Measurements from ENCODE around the gene CBFA2T2.
"Not testable (repeated sequence)": the region's sequence is repeated elsewhere in the genome, so short reads cannot be mapped to it uniquely, and the experiment has no call there.

The CBFA2T2 gene

DNA sequence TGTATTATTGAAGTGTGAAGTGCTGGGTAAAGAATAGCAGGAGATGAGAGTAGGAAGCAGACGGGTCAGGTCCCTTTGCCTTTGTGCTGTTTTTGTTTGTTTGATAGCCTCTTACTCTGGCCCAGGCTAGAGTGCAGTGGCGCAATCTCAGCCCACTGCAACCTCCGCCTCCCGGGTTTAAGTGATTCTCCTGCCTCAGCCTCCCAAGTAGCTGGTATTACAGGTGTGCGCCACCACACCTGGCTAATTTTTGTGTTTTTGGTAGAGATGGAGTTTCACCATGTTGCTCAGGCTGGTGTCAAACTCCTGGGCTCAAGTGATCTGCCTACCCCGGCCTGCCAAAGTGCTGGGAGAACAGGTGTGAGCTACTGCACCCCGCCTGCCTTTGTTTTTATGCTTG, 18.1 kb downstream of the CBFA2T2 start:
- H3K9me3 ChIP-seq (ENCODE audit: control insufficient read depth, low read length); H3K27ac ChIP-seq (ENCODE audit: low read depth, low read length, severe bottlenecking); H3K36me3 ChIP-seq (ENCODE audit: control insufficient read depth, insufficient read depth, low read length); H3K4me3 ChIP-seq (ENCODE audit: extremely low read depth, insufficient read depth, low read length, poor library complexity, severe bottlenecking); H3K4me1 ChIP-seq (ENCODE audit: control insufficient read depth, insufficient read depth, low read length, poor library complexity, severe bottlenecking): not testable (repeated sequence)
- WGBS, 2 experiments (ENCODE audit: insufficient coverage in 2 of 2), result 86 to 97% methylated on average over 3 to 7 of the region's 7 CpGs

DNA sequence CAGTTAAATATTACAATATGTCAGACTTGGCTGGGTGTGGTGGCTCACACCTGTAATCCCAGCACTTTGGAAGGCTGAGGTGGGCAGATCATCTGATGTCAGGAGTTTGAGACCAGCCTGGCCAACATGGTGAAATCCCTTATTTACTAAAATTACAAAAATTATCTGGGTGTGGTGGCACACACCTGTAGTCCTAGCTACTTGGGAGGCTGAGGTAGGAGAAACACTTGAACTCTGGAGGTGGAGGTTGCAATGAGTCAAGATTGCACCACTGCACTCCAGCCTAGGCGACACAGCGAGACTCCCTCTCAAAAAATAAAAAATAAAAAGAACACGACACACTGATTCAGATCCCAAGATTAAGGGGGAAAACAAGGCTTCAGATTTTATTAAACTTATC, 19.2 kb downstream of the CBFA2T2 start:
- not testable (repeated sequence) for H3K9me3 ChIP-seq (ENCODE audit: control insufficient read depth, low read length); H3K27ac ChIP-seq (ENCODE audit: low read depth, low read length, severe bottlenecking); H3K36me3 ChIP-seq (ENCODE audit: control insufficient read depth, insufficient read depth, low read length); H3K4me1 ChIP-seq (ENCODE audit: control insufficient read depth, insufficient read depth, low read length, poor library complexity, severe bottlenecking); H3K4me3 ChIP-seq (ENCODE audit: extremely low read depth, insufficient read depth, low read length, poor library complexity, severe bottlenecking)
- no CpG with 5 or more reads among the region's 3 CpGs for WGBS, 2 experiments (ENCODE audit: insufficient coverage in 2 of 2)

DNA sequence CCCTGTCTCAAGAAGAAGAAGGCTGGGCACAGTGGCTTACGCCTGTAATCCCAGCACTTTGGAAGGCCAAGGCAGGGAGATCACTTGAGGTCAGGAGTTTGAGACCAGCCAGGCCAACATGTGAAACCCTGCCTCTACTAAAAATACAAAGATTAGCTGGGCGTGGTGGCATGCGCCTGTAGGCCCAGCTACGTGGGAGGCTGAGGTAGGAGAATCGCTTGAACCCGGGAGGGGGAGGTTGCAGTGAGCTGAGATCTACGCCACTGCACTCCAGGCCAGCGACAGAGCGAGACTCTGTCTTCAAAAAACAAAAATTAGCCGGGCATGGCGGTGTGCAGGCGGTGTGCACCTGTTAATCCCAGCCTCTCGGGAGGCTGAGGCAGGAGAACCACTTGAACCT, 22.0 kb downstream of the CBFA2T2 start:
- not testable (repeated sequence) for H3K9me3 ChIP-seq (ENCODE audit: control insufficient read depth, low read length); H3K4me3 ChIP-seq (ENCODE audit: extremely low read depth, insufficient read depth, low read length, poor library complexity, severe bottlenecking); H3K27ac ChIP-seq (ENCODE audit: low read depth, low read length, severe bottlenecking); H3K36me3 ChIP-seq (ENCODE audit: control insufficient read depth, insufficient read depth, low read length); H3K4me1 ChIP-seq (ENCODE audit: control insufficient read depth, insufficient read depth, low read length, poor library complexity, severe bottlenecking)
- WGBS, 2 experiments (ENCODE audit: insufficient coverage in 2 of 2), result 97 to 99% methylated on average over 13 of the region's 13 CpGs

DNA sequence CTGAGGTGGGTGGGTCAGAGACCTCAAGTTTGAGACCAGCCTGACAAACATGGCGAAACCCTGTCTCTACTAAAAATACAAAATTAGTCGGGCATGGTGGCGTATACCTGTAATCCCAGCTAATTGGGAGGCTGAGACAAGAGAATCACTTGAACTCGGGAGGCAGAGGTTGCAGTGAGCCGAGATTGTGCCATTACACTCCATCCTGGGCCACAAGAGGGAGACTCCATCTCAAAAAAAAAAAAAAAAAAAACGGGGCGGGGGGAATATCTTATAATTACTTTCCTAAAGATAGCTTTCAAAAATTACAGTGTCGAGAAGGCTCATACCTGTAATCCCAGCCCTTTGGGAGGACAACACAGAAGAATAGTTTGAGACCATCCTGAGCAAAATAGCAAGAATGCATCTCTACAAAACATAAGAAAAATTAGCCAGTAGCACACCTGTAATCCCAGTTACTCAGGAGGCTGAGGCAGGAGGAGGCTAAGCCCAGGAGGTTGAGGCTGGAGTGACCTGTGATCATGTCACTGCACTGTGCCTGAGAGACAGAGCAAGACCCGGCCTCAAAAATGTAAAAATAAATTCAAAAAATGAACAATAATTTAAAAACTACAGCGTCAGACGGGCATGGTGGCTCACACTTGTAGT, 25.8 kb downstream of the CBFA2T2 start:
- Histone ChIP-seq H3K27ac (ENCODE audit: low read depth, low read length, severe bottlenecking) (no peak overlapping the region), H3K36me3 (ENCODE audit: control insufficient read depth, insufficient read depth, low read length) (no peaks in the 10 kb centered on the region), H3K4me1 (ENCODE audit: control insufficient read depth, insufficient read depth, low read length, poor library complexity, severe bottlenecking) (peaks cover 4% of the 10 kb centered on the region), H3K4me3 (ENCODE audit: extremely low read depth, insufficient read depth, low read length, poor library complexity, severe bottlenecking) (no peak overlapping the region), H3K9me3 (ENCODE audit: control insufficient read depth, low read length) (no peaks in the 10 kb centered on the region)
- 84 to 95% methylated on average over 5 to 8 of the region's 11 CpGs for WGBS, 2 experiments (ENCODE audit: insufficient coverage in 2 of 2)

DNA sequence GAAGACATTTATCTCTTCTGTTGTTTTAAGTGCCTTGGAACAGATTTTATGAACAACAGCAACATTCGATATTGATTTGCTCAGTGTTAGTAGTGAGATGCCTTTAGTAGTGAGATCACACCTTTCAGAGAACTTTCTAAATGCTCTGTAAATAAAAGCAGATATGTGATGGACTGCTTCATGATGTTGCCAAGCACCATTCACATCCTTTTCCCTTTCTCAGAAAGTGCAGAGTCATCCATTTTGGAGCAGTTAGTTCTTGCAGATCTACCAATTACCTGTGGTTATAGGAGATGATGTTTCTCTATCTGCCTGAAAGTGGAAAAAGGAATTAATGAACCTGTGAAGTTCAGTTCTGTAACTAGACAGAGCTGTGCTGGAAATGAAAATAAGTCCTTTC, 27.0 kb downstream of the CBFA2T2 start:
- 100% methylated on average over 1 of the region's 1 CpG for WGBS, 2 experiments (ENCODE audit: insufficient coverage in 2 of 2)
- H3K36me3 ChIP-seq (ENCODE audit: control insufficient read depth, insufficient read depth, low read length), result no peaks in the 10 kb centered on the region
- H3K27ac ChIP-seq (ENCODE audit: low read depth, low read length, severe bottlenecking), result no peak overlapping the region

DNA sequence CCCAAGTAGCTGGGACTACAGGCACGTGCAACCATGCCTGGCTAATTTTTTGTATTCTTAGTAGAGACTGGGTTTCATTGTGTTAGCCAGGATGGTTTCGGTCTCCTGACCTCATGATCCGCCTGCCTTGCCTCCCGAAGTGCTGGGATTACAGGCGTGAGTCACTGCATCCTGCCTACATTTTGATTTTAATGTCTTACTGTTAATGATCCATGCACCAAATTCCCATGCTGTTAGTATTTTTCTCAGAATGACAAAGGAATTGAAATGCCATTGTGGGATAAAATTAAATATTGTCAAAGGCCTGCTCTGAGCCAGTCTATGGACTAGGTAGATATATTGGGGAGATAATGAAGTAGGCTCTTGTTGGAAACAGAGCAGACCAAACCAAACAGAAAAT, 28.2 kb downstream of the CBFA2T2 start:
- Histone ChIP-seq H3K27ac (ENCODE audit: low read depth, low read length, severe bottlenecking) (peak overlapping the region; percentile 46), H3K4me3 (ENCODE audit: extremely low read depth, insufficient read depth, low read length, poor library complexity, severe bottlenecking) (no peak overlapping the region), H3K36me3 (ENCODE audit: control insufficient read depth, insufficient read depth, low read length) (no peaks in the 10 kb centered on the region), H3K9me3 (ENCODE audit: control insufficient read depth, low read length) (no peaks in the 10 kb centered on the region), H3K4me1 (ENCODE audit: control insufficient read depth, insufficient read depth, low read length, poor library complexity, severe bottlenecking) (peaks cover 4% of the 10 kb centered on the region)
- WGBS, 2 experiments (ENCODE audit: insufficient coverage in 2 of 2), result 79 to 85% methylated on average over 3 to 4 of the region's 5 CpGs

More for the DNA sequence above, 27.0 kb downstream of the CBFA2T2 start:
- no peak overlapping the region for H3K4me3 ChIP-seq (ENCODE audit: extremely low read depth, insufficient read depth, low read length, poor library complexity, severe bottlenecking)
- no peaks in the 10 kb centered on the region for H3K9me3 ChIP-seq (ENCODE audit: control insufficient read depth, low read length)
- peaks cover 4% of the 10 kb centered on the region for H3K4me1 ChIP-seq (ENCODE audit: control insufficient read depth, insufficient read depth, low read length, poor library complexity, severe bottlenecking)

DNA sequence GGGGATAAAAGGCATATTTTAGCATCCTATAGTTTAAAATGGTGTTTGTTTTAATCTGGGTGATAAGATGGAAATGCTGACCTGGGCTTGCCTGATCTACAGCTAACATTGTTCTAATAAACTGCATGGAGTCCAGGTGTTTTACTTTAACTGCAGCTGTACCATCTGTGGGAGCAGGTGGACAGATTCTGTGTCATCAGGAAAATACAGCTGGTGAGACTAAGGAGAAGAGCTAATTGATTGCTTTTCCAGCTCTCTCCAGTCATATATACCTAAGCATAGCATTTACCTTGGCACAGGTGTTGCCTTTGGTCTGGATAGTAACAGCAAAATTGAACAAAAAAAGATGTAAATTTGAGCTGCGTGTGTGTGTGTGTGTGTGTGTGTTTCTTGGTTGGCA, 31.6 kb downstream of the CBFA2T2 start:
- H3K9me3 ChIP-seq (ENCODE audit: control insufficient read depth, low read length), result no peaks in the 10 kb centered on the region
- 100% methylated on average over 1 of the region's 1 CpG for WGBS, 2 experiments (ENCODE audit: insufficient coverage in 2 of 2)
- no peak overlapping the region for H3K27ac ChIP-seq (ENCODE audit: low read depth, low read length, severe bottlenecking)
- no peaks in the 10 kb centered on the region for H3K36me3 ChIP-seq (ENCODE audit: control insufficient read depth, insufficient read depth, low read length)
- H3K4me3 ChIP-seq (ENCODE audit: extremely low read depth, insufficient read depth, low read length, poor library complexity, severe bottlenecking), result no peak overlapping the region
- peaks cover 4% of the 10 kb centered on the region for H3K4me1 ChIP-seq (ENCODE audit: control insufficient read depth, insufficient read depth, low read length, poor library complexity, severe bottlenecking)

DNA sequence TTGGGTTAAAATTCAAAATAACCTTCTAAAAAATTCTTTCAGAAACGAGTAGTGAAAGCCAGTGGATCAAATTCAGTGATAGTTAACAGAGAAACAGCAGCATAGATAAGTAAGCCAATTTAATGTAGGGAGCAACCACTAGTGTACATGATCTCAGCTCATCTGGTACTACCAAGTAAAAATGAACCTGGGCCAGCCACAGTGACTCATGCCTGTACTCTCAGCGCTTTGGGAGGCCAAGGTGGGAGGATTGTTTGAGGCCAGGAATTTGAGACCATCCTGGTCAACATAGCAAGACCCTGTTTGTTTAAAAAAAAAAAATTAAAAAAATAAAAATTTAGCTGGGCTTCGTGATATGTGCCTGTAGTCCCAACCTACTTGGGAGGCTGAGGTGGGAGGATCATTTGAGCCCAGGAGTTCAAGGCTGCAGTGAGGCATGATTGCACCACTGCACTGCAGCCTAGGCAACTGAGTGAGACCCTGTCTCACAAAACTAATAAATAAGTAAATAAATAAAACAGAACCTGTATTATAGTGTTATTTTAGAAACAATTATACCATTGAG, 32.4 kb downstream of the CBFA2T2 start:
- Histone ChIP-seq H3K4me3 (ENCODE audit: extremely low read depth, insufficient read depth, low read length, poor library complexity, severe bottlenecking) (no peak overlapping the region), H3K9me3 (ENCODE audit: control insufficient read depth, low read length) (no peaks in the 10 kb centered on the region), H3K27ac (ENCODE audit: low read depth, low read length, severe bottlenecking) (no peak overlapping the region), H3K4me1 (ENCODE audit: control insufficient read depth, insufficient read depth, low read length, poor library complexity, severe bottlenecking) (peaks cover 4% of the 10 kb centered on the region), H3K36me3 (ENCODE audit: control insufficient read depth, insufficient read depth, low read length) (no peaks in the 10 kb centered on the region)
- WGBS, 2 experiments (ENCODE audit: insufficient coverage in 2 of 2), result 80% methylated on average over 1 of the region's 3 CpGs; no CpG with 5 or more reads in 1 of the 2 experiments

DNA sequence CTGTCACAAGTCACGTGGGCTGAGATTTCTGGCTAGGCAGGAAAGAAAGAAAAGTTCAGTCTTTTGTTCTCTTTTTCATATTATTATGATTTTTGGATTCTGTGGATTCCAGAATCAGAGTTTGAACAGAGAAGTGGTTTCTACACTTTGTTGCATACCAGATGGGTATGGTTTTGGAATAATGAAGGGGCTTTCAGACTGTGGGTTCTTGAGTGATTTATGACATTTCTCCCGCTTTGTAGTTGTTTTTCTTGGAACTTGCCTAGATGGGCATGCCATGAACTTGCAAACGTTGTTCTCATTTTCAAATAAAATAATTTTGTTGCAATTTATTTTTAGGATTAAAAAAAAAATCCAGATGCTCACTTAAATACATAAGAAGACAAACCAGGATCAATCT, 34.4 kb downstream of the CBFA2T2 start:
- no peaks in the 10 kb centered on the region for H3K9me3 ChIP-seq (ENCODE audit: control insufficient read depth, low read length)

DNA sequence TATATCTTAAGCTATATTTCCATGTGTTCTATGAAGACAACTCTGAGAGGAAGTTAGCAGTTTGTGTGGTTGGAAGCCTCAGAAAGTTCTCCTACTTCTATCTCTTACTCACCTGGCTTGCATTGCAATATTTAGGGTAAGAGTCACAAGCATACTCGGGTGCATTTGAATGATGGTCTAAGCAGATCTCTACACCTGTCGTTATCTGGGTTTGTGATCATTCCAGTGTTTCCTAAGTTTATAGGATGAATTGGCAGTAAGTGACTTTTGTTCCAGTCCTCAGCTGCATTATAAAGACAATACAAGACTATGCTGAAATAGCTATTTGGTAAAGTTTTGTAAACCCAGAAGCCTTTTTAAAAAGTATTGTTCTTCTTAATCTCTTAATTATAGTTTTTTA, 36.9 kb downstream of the CBFA2T2 start:
- peaks cover 11% of the 10 kb centered on the region for H3K4me1 ChIP-seq (ENCODE audit: control insufficient read depth, insufficient read depth, low read length, poor library complexity, severe bottlenecking)
- H3K9me3 ChIP-seq (ENCODE audit: control insufficient read depth, low read length), result no peaks in the 10 kb centered on the region
- H3K4me3 ChIP-seq (ENCODE audit: extremely low read depth, insufficient read depth, low read length, poor library complexity, severe bottlenecking), result no peak overlapping the region
- H3K27ac ChIP-seq (ENCODE audit: low read depth, low read length, severe bottlenecking), result no peak overlapping the region
- 85 to 92% methylated on average over 2 of the region's 2 CpGs for WGBS, 2 experiments (ENCODE audit: insufficient coverage in 2 of 2)
- H3K36me3 ChIP-seq (ENCODE audit: control insufficient read depth, insufficient read depth, low read length), result no peaks in the 10 kb centered on the region

More for the DNA sequence above, 34.4 kb downstream of the CBFA2T2 start:
- H3K4me3 ChIP-seq (ENCODE audit: extremely low read depth, insufficient read depth, low read length, poor library complexity, severe bottlenecking), result no peak overlapping the region
- no peak overlapping the region for H3K27ac ChIP-seq (ENCODE audit: low read depth, low read length, severe bottlenecking)
- no CpG with 5 or more reads among the region's 3 CpGs for WGBS, 2 experiments (ENCODE audit: insufficient coverage in 2 of 2)
- no peaks in the 10 kb centered on the region for H3K4me1 ChIP-seq (ENCODE audit: control insufficient read depth, insufficient read depth, low read length, poor library complexity, severe bottlenecking)
- no peaks in the 10 kb centered on the region for H3K36me3 ChIP-seq (ENCODE audit: control insufficient read depth, insufficient read depth, low read length)

DNA sequence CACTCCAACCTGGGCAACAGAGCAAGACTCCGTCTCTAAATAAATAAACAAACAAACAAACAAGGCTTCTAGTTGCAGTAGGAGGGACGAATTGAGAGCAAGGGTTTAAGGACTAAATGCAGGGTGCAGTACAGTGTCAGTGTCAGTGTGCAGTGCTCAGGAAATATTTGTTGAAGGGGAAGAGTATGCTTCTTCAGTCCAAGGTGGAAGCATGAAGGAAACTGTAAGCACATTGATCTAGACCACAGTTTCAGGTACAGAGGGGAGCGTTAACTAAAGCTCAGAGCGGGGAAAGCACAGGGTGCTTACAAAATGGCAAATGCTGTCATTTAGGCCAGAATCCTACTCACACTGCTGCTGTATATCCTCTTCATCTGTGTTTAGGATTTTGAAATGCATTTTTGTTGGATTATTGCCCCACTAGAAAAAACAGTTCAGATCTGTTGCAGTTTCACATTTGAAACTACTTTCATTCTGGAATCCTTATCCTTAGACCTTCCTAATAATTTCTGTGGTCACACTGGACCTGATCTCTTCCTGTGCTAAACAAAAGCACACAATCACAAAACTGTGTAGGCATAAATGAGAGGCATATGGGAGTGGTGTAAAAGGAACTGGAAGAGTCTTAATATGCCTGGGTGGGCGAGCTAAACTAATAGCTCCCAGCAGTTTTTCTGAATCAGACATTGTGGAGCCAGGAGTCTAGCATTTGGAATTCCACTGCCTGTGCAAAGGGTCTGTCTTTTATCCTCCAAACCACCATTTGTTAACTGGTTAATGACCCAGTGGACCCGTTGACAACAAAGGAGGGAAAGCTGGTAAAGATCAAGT, 41.4 kb downstream of the CBFA2T2 start:
- H3K4me1 ChIP-seq (ENCODE audit: control insufficient read depth, insufficient read depth, low read length, poor library complexity, severe bottlenecking), result peaks cover 24% of the 10 kb centered on the region
- H3K4me3 ChIP-seq (ENCODE audit: extremely low read depth, insufficient read depth, low read length, poor library complexity, severe bottlenecking), result no peak overlapping the region
- H3K36me3 ChIP-seq (ENCODE audit: control insufficient read depth, insufficient read depth, low read length), result no peaks in the 10 kb centered on the region
- H3K27ac ChIP-seq (ENCODE audit: low read depth, low read length, severe bottlenecking), result peak overlapping the region; percentile 82
- WGBS, 2 experiments (ENCODE audit: insufficient coverage in 2 of 2), result 65 to 83% methylated on average over 2 to 3 of the region's 6 CpGs
- H3K9me3 ChIP-seq (ENCODE audit: control insufficient read depth, low read length), result no peaks in the 10 kb centered on the region
